ENCODE data around the gene ZC3H6.

ZC3H6 gene

DNA sequence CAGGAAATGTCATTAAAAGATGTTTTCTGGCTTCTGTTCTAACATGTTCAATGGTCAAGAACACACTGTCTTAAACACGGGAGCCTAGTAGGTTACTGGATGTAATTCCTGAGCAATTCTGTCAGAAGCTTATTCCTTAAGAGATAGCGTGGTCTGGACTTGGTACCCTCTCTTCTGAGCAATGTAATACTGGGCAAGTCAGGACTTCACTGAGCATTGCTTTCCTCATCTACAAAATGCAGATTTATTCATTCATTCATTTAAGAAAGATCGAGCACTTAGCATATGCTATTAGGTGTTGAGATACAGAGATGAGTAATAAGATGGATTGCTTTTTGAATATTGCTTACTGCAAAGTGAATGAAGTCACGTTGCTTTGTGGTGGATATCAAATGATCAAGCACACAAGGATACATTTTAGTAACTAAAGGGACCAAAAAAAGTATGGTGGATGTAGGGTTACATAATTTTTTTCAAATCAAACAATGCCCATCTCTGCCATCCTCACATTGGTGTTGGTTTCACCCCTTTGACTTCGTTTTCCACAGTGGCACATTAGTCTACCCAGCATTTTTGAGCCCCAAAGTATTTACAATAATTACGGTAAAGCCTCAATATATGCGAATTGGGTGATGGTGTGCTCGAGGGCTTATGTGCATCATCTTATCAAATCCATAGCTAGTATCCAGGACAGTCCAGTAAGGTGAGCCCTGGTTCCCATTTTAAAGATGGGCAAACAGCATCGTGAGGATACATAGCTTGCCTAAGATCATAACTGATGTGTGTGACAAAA is 65.3 kb downstream of the ZC3H6 start:
- H3F3A ChIP-seq (ENCODE audit: insufficient read depth) = no peaks in the 10 kb centered on the region
- H4K20me1 ChIP-seq (ENCODE audit: low read depth, low read length) = no peaks in the 10 kb centered on the region
- no peaks in the 10 kb centered on the region for H3K9me2 ChIP-seq (replicated peaks; ENCODE audit: insufficient read depth, low read length)
- H3K9me3 ChIP-seq (ENCODE audit: insufficient read depth, low read length) = no peaks in the 10 kb centered on the region
- H3K27me3 ChIP-seq (ENCODE audit: low read length) = no peaks in the 10 kb centered on the region
- no peak overlapping the region for H3K9ac ChIP-seq (ENCODE audit: low read length)
- H3K36me3 ChIP-seq (ENCODE audit: low read length) = no peaks in the 10 kb centered on the region
- H2AFZ ChIP-seq (ENCODE audit: low read depth, low read length, severe bottlenecking) = no peak overlapping the region
- TF ChIP-seq, protein P1, sequence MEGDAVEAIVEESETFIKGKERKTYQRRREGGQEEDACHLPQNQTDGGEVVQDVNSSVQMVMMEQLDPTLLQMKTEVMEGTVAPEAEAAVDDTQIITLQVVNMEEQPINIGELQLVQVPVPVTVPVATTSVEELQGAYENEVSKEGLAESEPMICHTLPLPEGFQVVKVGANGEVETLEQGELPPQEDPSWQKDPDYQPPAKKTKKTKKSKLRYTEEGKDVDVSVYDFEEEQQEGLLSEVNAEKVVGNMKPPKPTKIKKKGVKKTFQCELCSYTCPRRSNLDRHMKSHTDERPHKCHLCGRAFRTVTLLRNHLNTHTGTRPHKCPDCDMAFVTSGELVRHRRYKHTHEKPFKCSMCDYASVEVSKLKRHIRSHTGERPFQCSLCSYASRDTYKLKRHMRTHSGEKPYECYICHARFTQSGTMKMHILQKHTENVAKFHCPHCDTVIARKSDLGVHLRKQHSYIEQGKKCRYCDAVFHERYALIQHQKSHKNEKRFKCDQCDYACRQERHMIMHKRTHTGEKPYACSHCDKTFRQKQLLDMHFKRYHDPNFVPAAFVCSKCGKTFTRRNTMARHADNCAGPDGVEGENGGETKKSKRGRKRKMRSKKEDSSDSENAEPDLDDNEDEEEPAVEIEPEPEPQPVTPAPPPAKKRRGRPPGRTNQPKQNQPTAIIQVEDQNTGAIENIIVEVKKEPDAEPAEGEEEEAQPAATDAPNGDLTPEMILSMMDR (IDR thresholded peaks at IDR 0.05; ENCODE audit: insufficient read depth, low read length, poor library complexity, severe bottlenecking) = no peak
- TF ChIP-seq EZH2phosphoT487 (conservative IDR thresholded peaks at IDR 0.05; ENCODE audit: low read length) = no peak
- H3K4me3 ChIP-seq (ENCODE audit: insufficient read depth, low read length, poor library complexity, severe bottlenecking) = no peak overlapping the region
- H3K27ac ChIP-seq (ENCODE audit: low read depth, low read length) = no peak overlapping the region
- H3K79me2 ChIP-seq (ENCODE audit: insufficient read depth, low read length) = no peaks in the 10 kb centered on the region
- H3K4me2 ChIP-seq (ENCODE audit: low read depth, low read length, poor library complexity, severe bottlenecking) = no peak overlapping the region

DNA sequence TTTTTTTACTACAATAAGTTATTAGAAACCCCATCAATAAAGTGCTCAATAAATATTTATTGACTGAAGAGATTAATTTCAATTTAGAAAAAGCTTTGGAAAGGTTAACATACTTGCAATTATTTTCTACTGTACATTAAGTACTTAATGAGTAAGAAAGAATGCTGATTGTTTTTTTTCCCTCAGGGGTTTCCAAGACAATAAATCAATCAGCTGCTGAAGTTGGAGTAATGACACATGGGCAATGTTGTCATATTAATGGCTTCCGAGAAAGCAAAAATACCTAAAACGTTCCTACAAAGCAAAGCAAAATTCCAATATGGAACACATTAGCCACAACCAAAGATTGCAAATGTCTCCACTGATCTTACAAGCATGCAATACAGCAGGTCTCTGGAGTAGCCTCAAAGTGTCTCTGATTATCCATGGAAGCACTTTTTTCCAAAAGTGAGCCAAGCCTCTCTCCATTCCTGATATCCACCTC is 66.7 kb downstream of the ZC3H6 start:
- Histone ChIP-seq H3K9me3 (ENCODE audit: insufficient read depth, low read length) (no peaks in the 10 kb centered on the region), H3K79me2 (ENCODE audit: insufficient read depth, low read length) (no peaks in the 10 kb centered on the region), H2AFZ (ENCODE audit: low read depth, low read length, severe bottlenecking) (no peak overlapping the region), H3F3A (ENCODE audit: insufficient read depth) (no peaks in the 10 kb centered on the region), H4K20me1 (ENCODE audit: low read depth, low read length) (no peaks in the 10 kb centered on the region), H3K9ac (ENCODE audit: low read length) (no peak overlapping the region), H3K9me2 (replicated peaks; ENCODE audit: insufficient read depth, low read length) (no peaks in the 10 kb centered on the region), H3K27me3 (ENCODE audit: low read length) (no peaks in the 10 kb centered on the region), H3K4me3 (ENCODE audit: insufficient read depth, low read length, poor library complexity, severe bottlenecking) (no peak overlapping the region), H3K36me3 (ENCODE audit: low read length) (no peaks in the 10 kb centered on the region), H3K4me2 (ENCODE audit: low read depth, low read length, poor library complexity, severe bottlenecking) (no peak overlapping the region), H3K27ac (ENCODE audit: low read depth, low read length) (no peak overlapping the region)
- no peak for TF ChIP-seq EZH2phosphoT487 (conservative IDR thresholded peaks at IDR 0.05; ENCODE audit: low read length)
- TF ChIP-seq, protein P1 (IDR thresholded peaks at IDR 0.05; ENCODE audit: insufficient read depth, low read length, poor library complexity, severe bottlenecking) = no peak

DNA sequence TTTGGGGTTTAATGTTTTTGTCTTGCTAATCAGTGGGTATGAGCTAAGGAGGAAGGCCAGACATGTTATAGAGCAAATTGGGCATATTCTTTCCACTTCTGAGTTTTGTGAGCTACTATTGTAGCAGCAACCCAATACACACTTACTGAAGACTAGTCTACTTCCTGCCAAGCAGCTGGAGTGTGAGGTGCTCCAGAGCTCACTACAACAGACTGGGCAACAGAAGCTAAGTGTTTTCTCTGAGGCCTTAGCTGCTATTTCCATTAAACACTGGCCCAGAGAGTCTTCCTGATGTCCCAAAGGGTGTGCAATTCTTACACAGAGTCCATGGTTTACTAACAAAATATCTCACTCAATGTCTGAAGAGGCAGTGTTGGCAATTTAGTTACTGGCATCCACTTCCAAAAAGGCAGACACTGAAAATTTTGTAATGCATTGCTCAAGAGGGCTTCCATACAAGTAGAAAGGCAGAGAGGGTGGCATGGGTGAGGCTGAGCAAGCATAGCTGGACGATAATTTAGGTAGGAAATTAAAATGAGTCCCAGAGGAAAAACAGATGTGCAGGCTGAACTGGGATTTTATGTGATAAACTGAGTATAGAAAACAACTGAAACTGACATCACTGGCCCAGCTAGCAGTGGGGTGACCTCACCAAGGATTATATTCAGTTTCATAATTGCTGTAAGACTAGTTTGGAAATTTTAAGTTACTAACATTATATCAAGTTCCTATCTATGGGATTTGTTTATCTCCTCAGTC is 68.6 kb downstream of the ZC3H6 start:
- no peak overlapping the region for H2AFZ ChIP-seq (ENCODE audit: low read depth, low read length, severe bottlenecking)
- TF ChIP-seq EZH2phosphoT487 (conservative IDR thresholded peaks at IDR 0.05; ENCODE audit: low read length) = no peak
- TF ChIP-seq, protein P1 (IDR thresholded peaks at IDR 0.05; ENCODE audit: insufficient read depth, low read length, poor library complexity, severe bottlenecking) = no peak
- H4K20me1 ChIP-seq (ENCODE audit: low read depth, low read length) = no peaks in the 10 kb centered on the region

More for the DNA sequence above, 68.6 kb downstream of the ZC3H6 start:
- Histone ChIP-seq H3K4me3 (ENCODE audit: insufficient read depth, low read length, poor library complexity, severe bottlenecking) (no peak overlapping the region), H3K9me2 (replicated peaks; ENCODE audit: insufficient read depth, low read length) (no peaks in the 10 kb centered on the region), H3K36me3 (ENCODE audit: low read length) (no peaks in the 10 kb centered on the region), H3K79me2 (ENCODE audit: insufficient read depth, low read length) (no peaks in the 10 kb centered on the region), H3K9ac (ENCODE audit: low read length) (no peak overlapping the region), H3K27me3 (ENCODE audit: low read length) (no peaks in the 10 kb centered on the region), H3K9me3 (ENCODE audit: insufficient read depth, low read length) (no peaks in the 10 kb centered on the region), H3K4me2 (ENCODE audit: low read depth, low read length, poor library complexity, severe bottlenecking) (no peak overlapping the region), H3K27ac (ENCODE audit: low read depth, low read length) (no peak overlapping the region), H3F3A (ENCODE audit: insufficient read depth) (no peaks in the 10 kb centered on the region)
